ENCODE measurements around the gene CXCL10. TPM values are rescaled to one million over a fixed set of nuclear protein-coding genes. Genes with fewer than 3 reads are reported as not detected.
"Not testable (repeated sequence)": the region's sequence is repeated elsewhere in the genome, so short reads cannot be mapped to it uniquely, and the experiment has no call there.

CXCL10 gene
- total RNA-seq, 1 experiment from 2014 or later, result 0.86 TPM

GRCh38 chr4:76028350-76028765, 5.1 kb upstream of the CXCL10 start:
- no peak for DNase-seq (ENCODE audit: low read depth)

- DNase-seq (ENCODE audit: low read depth), result no peak
These were observed 768 bp upstream of the CXCL10 start for GRCh38 chr4:76024065-76024464.

- DNase-seq (ENCODE audit: low read depth), result no peak
These were observed 620 bp downstream of the CXCL10 start for GRCh38 chr4:76022677-76023076.

- DNase-seq (ENCODE audit: low read depth), result no peak
These were observed 1.3 kb downstream of the CXCL10 start for GRCh38 chr4:76022031-76022430.

- no peak for DNase-seq (ENCODE audit: low read depth)
These were observed 6.1 kb downstream of the CXCL10 start for GRCh38 chr4:76017056-76017686.

GRCh38 chr4:76016393-76016792, 6.9 kb downstream of the CXCL10 start:
- no peak for DNase-seq (ENCODE audit: low read depth)

GRCh38 chr4:76013540-76013939, 9.8 kb downstream of the CXCL10 start:
- DNase-seq (ENCODE audit: low read depth), result no peak

GRCh38 chr4:76012388-76012801, 10.9 kb downstream of the CXCL10 start:
- no peak for DNase-seq (ENCODE audit: low read depth)

- peak; percentile 17 for DNase-seq (ENCODE audit: low read depth)
These were observed 11.5 kb downstream of the CXCL10 start for GRCh38 chr4:76011700-76012387.

- no peak for DNase-seq (ENCODE audit: low read depth)
These were observed 12.2 kb downstream of the CXCL10 start for GRCh38 chr4:76011018-76011670.

- DNase-seq (ENCODE audit: low read depth), result no peak
These were observed 12.7 kb downstream of the CXCL10 start for GRCh38 chr4:76010576-76010975.

- no peak for DNase-seq (ENCODE audit: low read depth)
These were observed 14.0 kb downstream of the CXCL10 start for GRCh38 chr4:76009311-76009710.

- DNase-seq (ENCODE audit: low read depth), result no peak
These were observed 16.0 kb downstream of the CXCL10 start, which contains the start of gene CXCL9 for GRCh38 chr4:76007089-76007862. Gene CXCL9, minus strand, starts transcription at chr4:76007509. Its CDS starts 60 bp downstream, at chr4:76007449.

GRCh38 chr4:76003620-76004019, 19.7 kb downstream of the CXCL10 start:
- DNase-seq (ENCODE audit: low read depth), result no peak

GRCh38 chr4:76003035-76003434, 20.3 kb downstream of the CXCL10 start:
- DNase-seq (ENCODE audit: low read depth), result no peak

- no peak for DNase-seq (ENCODE audit: low read depth)
These were observed 21.1 kb downstream of the CXCL10 start for GRCh38 chr4:76002176-76002575.

GRCh38 chr4:76001700-76002099, 21.6 kb downstream of the CXCL10 start:
- DNase-seq (ENCODE audit: low read depth), result no peak

- DNase-seq (ENCODE audit: low read depth), result no peak
These were observed 23.0 kb downstream of the CXCL10 start for GRCh38 chr4:76000279-76000678.

GRCh38 chr4:75998525-75999147, 24.7 kb downstream of the CXCL10 start:
- DNase-seq (ENCODE audit: low read depth), result not testable (repeated sequence)

GRCh38 chr4:75997946-75998345, 25.4 kb downstream of the CXCL10 start:
- DNase-seq (ENCODE audit: low read depth), result no peak

GRCh38 chr4:75997081-75997480, 26.2 kb downstream of the CXCL10 start:
- DNase-seq (ENCODE audit: low read depth), result no peak

GRCh38 chr4:75995727-75996126, 27.6 kb downstream of the CXCL10 start:
- DNase-seq (ENCODE audit: low read depth), result peak; percentile 4
